NCI-H1105 (cell line): ENCODE measurements around the gene MSH5.
A peak's percentile ranks its signal among the peaks of the same experiment; 100 is the strongest.
"Not testable (repeated sequence)": the region's sequence is repeated elsewhere in the genome, so short reads cannot be mapped to it uniquely, and the experiment has no call there.

ENCODE experiments used
- DNase-seq: peaks from one replicate; lab custom pipeline; 2025; lab: John Stamatoyannopoulos, UW

Gene MSH5

DNA sequence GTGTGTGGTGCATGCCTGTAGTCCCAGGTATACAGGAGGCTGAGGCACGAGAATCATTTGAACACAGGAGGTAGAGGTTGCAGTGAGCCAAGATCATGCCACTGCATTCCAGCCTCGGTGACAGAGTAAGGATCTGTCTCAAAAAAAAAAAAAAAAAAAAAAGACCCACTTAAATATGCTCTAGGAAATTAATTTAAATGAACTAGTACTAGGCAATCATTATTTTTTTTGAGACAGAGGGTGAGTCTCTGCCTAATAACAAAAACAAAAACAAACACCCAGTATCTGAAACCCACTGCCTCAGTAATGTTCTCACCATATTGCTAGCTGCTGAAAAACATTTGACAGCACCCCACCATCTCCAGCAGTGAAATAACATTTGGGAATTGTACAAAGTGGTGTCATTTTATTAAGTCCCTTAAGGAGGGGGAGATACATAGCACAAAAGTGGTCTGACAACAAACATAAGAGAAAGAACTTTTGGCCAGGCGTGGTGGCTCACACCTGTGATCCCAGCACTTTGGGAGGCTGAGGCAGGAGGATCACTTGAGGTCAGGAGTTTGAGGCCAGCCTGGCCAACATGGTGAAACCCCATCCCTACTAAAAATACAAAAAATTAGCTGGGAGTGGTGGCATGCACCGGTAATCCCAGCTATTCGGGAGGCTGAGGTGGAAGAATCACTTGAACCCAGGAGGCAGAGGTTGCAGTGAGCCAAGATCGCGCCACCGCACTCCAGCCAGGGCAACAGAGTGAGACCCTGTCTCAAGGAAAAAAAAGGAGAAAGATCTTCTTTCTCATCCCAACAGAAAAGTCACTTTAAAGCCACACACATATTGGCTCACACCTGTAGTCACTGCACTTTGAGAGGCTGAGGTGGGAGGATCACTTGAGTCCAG is 61.5 kb downstream of the MSH5 start:
- DNase-seq: not testable (repeated sequence)

DNA sequence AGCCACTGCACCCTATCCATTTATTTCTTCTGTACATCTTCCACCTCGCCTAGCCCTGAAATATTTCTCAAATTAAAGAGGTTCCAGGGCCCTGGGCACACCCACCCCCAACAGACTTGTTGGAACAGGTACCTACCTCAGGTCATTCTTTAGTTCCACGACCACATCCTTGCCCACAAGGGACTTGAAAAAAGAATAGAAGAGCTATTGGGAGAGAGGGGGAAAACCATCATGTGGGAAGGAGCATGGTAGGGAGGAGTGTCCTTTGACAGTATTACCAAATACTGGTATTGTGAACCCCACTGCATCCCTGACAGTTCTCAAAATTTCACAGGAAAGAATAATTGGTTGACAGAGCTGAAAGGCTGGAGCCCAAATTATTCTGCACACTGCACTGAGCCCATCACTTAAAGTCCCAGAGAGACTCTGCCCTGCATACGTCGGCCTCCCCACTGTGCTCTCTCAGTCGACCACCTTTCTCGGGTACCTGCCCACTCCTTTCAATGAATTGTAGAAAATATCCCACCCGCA is 66.2 kb downstream of the MSH5 start:
- DNase-seq: no peak

DNA sequence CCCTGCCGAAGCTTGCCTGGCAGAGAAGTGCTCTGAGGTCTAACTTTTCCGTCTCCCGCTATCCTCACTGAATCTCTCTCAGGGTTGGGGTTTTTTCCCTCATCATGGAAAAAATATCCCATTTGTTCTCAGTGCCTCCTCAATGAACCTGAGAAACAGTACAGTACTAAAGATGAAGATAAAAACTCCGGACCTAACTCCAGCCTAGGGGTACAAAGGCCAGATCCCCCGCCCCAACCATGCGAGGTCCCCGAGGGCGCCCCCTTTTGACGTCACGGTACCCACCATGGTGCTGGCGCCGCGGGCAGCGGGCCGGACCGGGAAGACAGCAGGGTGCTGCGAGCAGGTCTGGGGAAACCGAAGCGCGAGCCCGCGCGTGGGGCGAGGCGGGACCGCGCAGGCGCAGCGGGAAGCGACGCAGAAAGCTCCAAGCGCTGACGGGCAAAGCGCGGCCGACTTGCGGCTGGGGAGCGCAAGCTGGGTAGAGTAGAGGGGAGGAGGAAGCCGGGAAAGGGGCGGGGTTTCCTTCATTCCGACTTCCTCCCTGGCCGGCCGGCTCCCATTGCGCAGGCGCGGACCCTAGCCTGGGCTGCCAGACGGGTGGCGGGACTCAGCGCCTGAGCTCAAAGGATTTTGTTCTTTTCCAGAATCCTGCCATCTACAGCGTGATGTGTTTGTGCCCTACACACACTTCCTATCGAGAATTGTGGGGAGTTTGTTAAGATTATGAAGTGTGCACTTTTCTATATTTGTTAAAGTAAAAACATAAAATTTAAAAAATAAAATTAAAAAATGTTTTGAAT is 66.9 kb downstream of the MSH5 start, which contains the start of gene LSM2:
Gene LSM2 (minus strand): TSS at position 497 of the 803 bp plus-strand sequence. CDS start 209 bp downstream, at position 288.
- peak; percentile 96 for DNase-seq

DNA sequence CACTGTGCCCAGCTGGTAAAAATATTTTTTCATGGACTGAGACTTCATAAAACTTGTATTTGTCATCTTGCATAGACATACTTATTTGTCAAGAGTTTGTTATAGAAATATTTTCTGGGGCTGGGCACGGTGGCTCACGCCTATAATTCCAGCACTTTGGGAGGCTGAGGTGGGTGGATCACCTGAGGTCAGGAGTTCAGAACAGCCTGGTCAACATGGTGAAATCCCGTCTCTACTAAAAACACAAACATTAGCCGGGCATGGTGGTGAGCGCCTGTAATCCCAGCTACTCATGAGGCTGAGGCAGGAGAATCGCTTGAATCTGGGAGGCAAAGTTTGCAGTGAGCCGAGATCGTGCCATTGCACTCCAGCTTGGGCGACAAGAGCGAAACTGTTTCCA is 68.8 kb downstream of the MSH5 start:
- DNase-seq: not testable (repeated sequence)

DNA sequence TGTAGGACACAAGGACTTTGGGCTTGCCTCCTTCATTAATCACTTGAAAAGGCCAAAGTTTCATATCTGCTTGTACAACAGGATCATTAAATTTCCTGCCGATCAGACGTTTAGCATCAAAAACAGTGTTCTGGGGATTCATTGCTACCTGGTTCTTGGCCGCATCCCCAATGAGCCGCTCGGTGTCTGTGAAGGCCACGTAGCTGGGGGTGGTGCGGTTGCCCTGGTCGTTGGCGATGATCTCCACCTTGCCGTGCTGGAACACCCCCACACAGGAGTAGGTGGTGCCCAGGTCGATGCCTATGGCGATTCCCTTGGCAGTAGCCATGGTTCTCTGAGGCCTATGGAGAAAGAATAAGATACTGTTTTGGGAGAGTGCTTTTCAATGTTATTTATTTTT is 71.8 kb downstream of the MSH5 start:
- DNase-seq: no peak
